SK-N-SH treated with all-trans-retinoic acid at 6 μM for 48 hours (cell line): ENCODE measurements around the gene MS4A3.

Experiments
- ATAC-seq: fragments of 200-7000 bp; cut with Tn5 transposase; 3 replicates; pipeline ENCODE4 v1.9.1; 2020; ENCODE audit warnings: mild to moderate bottlenecking, moderate library complexity
- ARNTL ChIP-seq: fragments of 450-650 bp; formaldehyde crosslinking; IDR thresholded peaks from 2 replicates; pipeline ENCODE4 v1.5.0; 2020; ENCODE audit warnings: low read depth, mild to moderate bottlenecking, moderate library complexity, borderline replicate concordance
- BACH2 ChIP-seq: fragments of 250-450 bp; sonication (Bioruptor Pico); IDR thresholded peaks from 2 replicates; pipeline ENCODE4 v1.9.0; 2021; ENCODE audit warnings: mild to moderate bottlenecking, borderline replicate concordance
- CSDC2 ChIP-seq: fragments of 250-450 bp; sonication (Bioruptor Pico); IDR thresholded peaks from 2 replicates; pipeline ENCODE4 v1.5.0; 2020; ENCODE audit warnings: mild to moderate bottlenecking, moderate library complexity
- CSRNP3 ChIP-seq: fragments of 250-450 bp; sonication (Bioruptor Pico); IDR thresholded peaks from 2 replicates; pipeline ENCODE4 v1.5.1; 2021; ENCODE audit warnings: mild to moderate bottlenecking, moderate library complexity
- ESRRG ChIP-seq: fragments of 250-450 bp; sonication (Bioruptor Pico); IDR thresholded peaks from 2 replicates; pipeline ENCODE4 v1.6.1; 2021; ENCODE audit warnings: mild to moderate bottlenecking
- GLIS3 ChIP-seq: fragments of 250-450 bp; sonication (Bioruptor Pico); IDR thresholded peaks from 2 replicates; pipeline ENCODE4 v1.5.0; 2020; ENCODE audit warnings: mild to moderate bottlenecking, moderate library complexity
- ISL1 ChIP-seq: fragments of 250-450 bp; sonication (Bioruptor Pico); IDR thresholded peaks from 2 replicates; pipeline ENCODE4 v2.1.2; 2022; ENCODE audit warnings: mild to moderate bottlenecking, moderate library complexity
- OSR1 ChIP-seq: fragments of 250-450 bp; sonication (Bioruptor Pico); IDR thresholded peaks from 2 replicates; pipeline ENCODE4 v1.8.0; 2022; ENCODE audit warnings: moderate library complexity, mild to moderate bottlenecking, inconsistent platforms
- PATZ1 ChIP-seq: fragments of 250-450 bp; sonication (Bioruptor Pico); IDR thresholded peaks from 2 replicates; pipeline ENCODE4 v1.8.0; 2020; ENCODE audit warnings: mild to moderate bottlenecking, moderate library complexity, borderline replicate concordance
- PPARA ChIP-seq: fragments of 250-450 bp; sonication (Bioruptor Pico); IDR thresholded peaks from 2 replicates; pipeline ENCODE4 v1.5.0; 2020; ENCODE audit warnings: mild to moderate bottlenecking, borderline replicate concordance
- RARB ChIP-seq: fragments of 250-450 bp; sonication (Bioruptor Pico); IDR thresholded peaks from 2 replicates; pipeline ENCODE4 v1.8.0; 2021; ENCODE audit warnings: mild to moderate bottlenecking, moderate library complexity
- SNAI2 ChIP-seq: fragments of 250-450 bp; sonication (Bioruptor Pico); IDR thresholded peaks from 2 replicates; pipeline ENCODE4 v1.5.0; 2020; ENCODE audit warnings: mild to moderate bottlenecking, moderate library complexity
- TCF4 ChIP-seq: fragments of 250-450 bp; sonication (Bioruptor Pico); IDR thresholded peaks from 2 replicates; pipeline ENCODE4 v1.8.0; 2021; ENCODE audit warnings: mild to moderate bottlenecking, moderate library complexity, borderline replicate concordance
- TOX ChIP-seq: fragments of 250-450 bp; sonication (Bioruptor Pico); IDR thresholded peaks from 2 replicates; pipeline ENCODE4 v1.8.0; 2021; ENCODE audit warnings: mild to moderate bottlenecking, moderate library complexity, borderline replicate concordance
- TSHZ2 ChIP-seq: fragments of 250-450 bp; sonication (Bioruptor Pico); IDR thresholded peaks from 2 replicates; pipeline ENCODE4 v1.5.0; 2020; ENCODE audit warnings: mild to moderate bottlenecking, moderate library complexity
- ZC3H10 ChIP-seq: fragments of 250-450 bp; sonication (Bioruptor Pico); IDR thresholded peaks from 2 replicates; pipeline ENCODE4 v1.5.1; 2021; ENCODE audit warnings: mild to moderate bottlenecking, moderate library complexity
- ZFP3 ChIP-seq: fragments of 250-450 bp; sonication (Bioruptor Pico); IDR thresholded peaks from 2 replicates; pipeline ENCODE4 v1.5.0; 2020; ENCODE audit warnings: mild to moderate bottlenecking, moderate library complexity
- ZFP30 ChIP-seq: fragments of 450-650 bp; formaldehyde crosslinking; IDR thresholded peaks from 2 replicates; pipeline ENCODE4 v1.5.0; 2022; ENCODE audit warnings: mild to moderate bottlenecking, moderate library complexity
- ZNF565 ChIP-seq: fragments of 450-650 bp; formaldehyde crosslinking; conservative IDR thresholded peaks from 2 replicates; pipeline ENCODE4 v1.5.0; 2020; ENCODE audit warnings: low read depth, mild to moderate bottlenecking, moderate library complexity
- ZNF70 ChIP-seq: fragments of 450-650 bp; formaldehyde crosslinking; IDR thresholded peaks from 2 replicates; pipeline ENCODE4 v1.5.0; 2020; ENCODE audit warnings: mild to moderate bottlenecking, moderate library complexity
- ZNF8 ChIP-seq: fragments of 450-650 bp; formaldehyde crosslinking; IDR thresholded peaks from 2 replicates; pipeline ENCODE4 v1.5.0; 2020; ENCODE audit warnings: mild to moderate bottlenecking, moderate library complexity

MS4A3 gene

GRCh38 chr11:60080535-60080934 is 24.1 kb downstream of the MS4A3 start:
- no peak for TF ChIP-seq ZNF70
- ATAC-seq: no peak

- ATAC-seq: no peak
- no peak for TF ChIP-seq PATZ1
- TF ChIP-seq ESRRG (CRISPR knock-in tag): no peak
- no peak for TF ChIP-seq SNAI2 (CRISPR knock-in tag)
- no peak for TF ChIP-seq TSHZ2 (CRISPR knock-in tag)
- TF ChIP-seq ZNF8 (CRISPR knock-in tag): no peak
- TF ChIP-seq CSRNP3 (CRISPR knock-in tag): no peak
- no peak for TF ChIP-seq OSR1 (CRISPR knock-in tag)
- no peak for TF ChIP-seq ZNF70
- TF ChIP-seq PPARA (CRISPR knock-in tag): no peak
- no peak for TF ChIP-seq ZFP30 (CRISPR knock-in tag)
- TF ChIP-seq CSDC2 (CRISPR knock-in tag): no peak
- TF ChIP-seq GLIS3 (CRISPR knock-in tag): no peak
- no peak for TF ChIP-seq TOX (CRISPR knock-in tag)
- no peak for TF ChIP-seq RARB (CRISPR knock-in tag)
- no peak for TF ChIP-seq BACH2
Observed at GRCh38 chr11:60084631-60085273, 28.3 kb downstream of the MS4A3 start.

- no peak for TF ChIP-seq ZFP3 (CRISPR knock-in tag)
- TF ChIP-seq ZNF565 (CRISPR knock-in tag): no peak
- no peak for TF ChIP-seq ZFP30 (CRISPR knock-in tag)
- no peak for TF ChIP-seq PPARA (CRISPR knock-in tag)
- TF ChIP-seq TCF4: no peak
- no peak for TF ChIP-seq RARB (CRISPR knock-in tag)
- TF ChIP-seq ZNF70: no peak
- no peak for TF ChIP-seq TOX (CRISPR knock-in tag)
- no peak for TF ChIP-seq PATZ1
- TF ChIP-seq ISL1 (CRISPR knock-in tag): no peak
- no peak for TF ChIP-seq GLIS3 (CRISPR knock-in tag)
- no peak for TF ChIP-seq BACH2
- no peak for TF ChIP-seq CSRNP3 (CRISPR knock-in tag)
- TF ChIP-seq ZNF8 (CRISPR knock-in tag): no peak
- no peak for TF ChIP-seq ARNTL (CRISPR knock-in tag)
- no peak for TF ChIP-seq OSR1 (CRISPR knock-in tag)
- TF ChIP-seq CSDC2 (CRISPR knock-in tag): no peak
- no peak for TF ChIP-seq ZC3H10 (CRISPR knock-in tag)
- ATAC-seq: no peak
Observed at GRCh38 chr11:60085909-60086308, 29.4 kb downstream of the MS4A3 start.
